Astrocyte (in vitro differentiated cells and primary cell): Measurements from ENCODE around the gene ISL2. TPM values are rescaled to one million over a fixed set of nuclear protein-coding genes. Genes with fewer than 3 reads are reported as not detected.

Experiments
- DNase-seq: peaks from one replicate; pipeline ENCODE4 v3.0.0-alpha.2; 2010; ENCODE audit warnings: low read depth
- FAIRE-seq: peaks from 2 replicates; lab custom pipeline; 2011; peaks lifted over from hg19 to GRCh38; lab: Jason Lieb, UNC
- H2AFZ ChIP-seq: 2 replicates; pipeline ENCODE4 v1.6.0; 2012; ENCODE audit warnings: low read depth, low read length, inconsistent platforms
- H3K27ac ChIP-seq: 2 replicates; pipeline ENCODE4 v1.5.1; 2011; ENCODE audit warnings: low read depth, low read length, inconsistent platforms
- H3K27me3 ChIP-seq: 2 replicates; pipeline ENCODE4 v1.6.0; 2011; ENCODE audit warnings: low read length, inconsistent platforms; ENCODE audit not compliant: insufficient read depth
- H3K36me3 ChIP-seq: 2 replicates; pipeline ENCODE4 v1.5.1; 2011; ENCODE audit warnings: low read length, inconsistent platforms; ENCODE audit not compliant: insufficient read depth
- H3K4me1 ChIP-seq: 2 replicates; pipeline ENCODE4 v1.5.1; 2011; ENCODE audit warnings: low read length, inconsistent platforms; ENCODE audit not compliant: insufficient read depth
- H3K4me2 ChIP-seq: 2 replicates; pipeline ENCODE4 v1.6.0; 2012; ENCODE audit warnings: low read length, inconsistent platforms
- H3K4me3 ChIP-seq: 2 replicates; pipeline ENCODE4 v1.5.1; 2011; ENCODE audit warnings: low read depth, mild to moderate bottlenecking, low read length, inconsistent platforms; ENCODE audit not compliant: insufficient read depth
- H3K79me2 ChIP-seq: 2 replicates; pipeline ENCODE4 v1.6.0; 2012; ENCODE audit warnings: mild to moderate bottlenecking, low read length, inconsistent platforms; ENCODE audit not compliant: insufficient read depth
- H3K9ac ChIP-seq: 2 replicates; pipeline ENCODE4 v1.6.0; 2012; ENCODE audit warnings: mild to moderate bottlenecking, low read length, inconsistent platforms
- H3K9me3 ChIP-seq: 2 replicates; pipeline ENCODE4 v1.5.1; 2012; ENCODE audit warnings: low read depth, mild to moderate bottlenecking, low read length, inconsistent platforms; ENCODE audit not compliant: insufficient read depth
- H4K20me1 ChIP-seq: 2 replicates; pipeline ENCODE4 v1.6.0; 2012; ENCODE audit warnings: low read length, inconsistent platforms; ENCODE audit not compliant: insufficient read depth
- H3K27ac Mint-ChIP-seq: one replicate; pipeline ENCODE4 v1.8.0; 2021; ENCODE audit warnings: mild to moderate bottlenecking, mixed read lengths; ENCODE audit not compliant: unreplicated experiment
- H3K27me3 Mint-ChIP-seq: one replicate; pipeline ENCODE4 v1.8.0; 2021; ENCODE audit warnings: low read depth, mixed read lengths; ENCODE audit not compliant: unreplicated experiment
- H3K36me3 Mint-ChIP-seq: one replicate; pipeline ENCODE4 v1.8.0; 2021; ENCODE audit warnings: low read depth, mixed read lengths; ENCODE audit not compliant: unreplicated experiment
- H3K4me1 Mint-ChIP-seq: one replicate; pipeline ENCODE4 v1.8.0; 2021; ENCODE audit warnings: low read depth, mixed read lengths; ENCODE audit not compliant: unreplicated experiment
- H3K4me3 Mint-ChIP-seq: one replicate; pipeline ENCODE4 v1.8.0; 2021; ENCODE audit warnings: mild to moderate bottlenecking, moderate library complexity, mixed read lengths; ENCODE audit not compliant: unreplicated experiment
- H3K9me3 Mint-ChIP-seq: one replicate; pipeline ENCODE4 v1.8.0; 2021; ENCODE audit warnings: mild to moderate bottlenecking, mixed read lengths; ENCODE audit not compliant: unreplicated experiment
- CTCF ChIP-seq: IDR thresholded peaks from 2 replicates; pipeline ENCODE4 v1.5.1; 2011; ENCODE audit warnings: low read depth, mild to moderate bottlenecking, inconsistent platforms, low read length, moderate library complexity; ENCODE audit not compliant: insufficient read depth
- EZH2 ChIP-seq: IDR thresholded peaks from 2 replicates; pipeline ENCODE4 v1.6.1; 2012; ENCODE audit warnings: mild to moderate bottlenecking, low read length, inconsistent platforms; ENCODE audit not compliant: insufficient read depth
- total RNA-seq: library from RNA; stranded (reverse); gene quantifications from 2 replicates; pipeline ENCODE4 v1.2.1, GENCODE V29; 2021

The ISL2 gene
- total RNA-seq, 1 donor from 2014 or later, result 2.1 TPM

GRCh38 chr15:76391309-76391708 lies 54.7 kb downstream of the ISL2 start:
- Histone ChIP-seq H3K27ac (no peak overlapping the region), H3K27me3 (no peaks in the 10 kb centered on the region), H3K4me3 (no peak overlapping the region), H3K79me2 (no peaks in the 10 kb centered on the region), H3K36me3 (no peaks in the 10 kb centered on the region), H3K9ac (no peak overlapping the region), H4K20me1 (no peaks in the 10 kb centered on the region), H3K4me1 (no peaks in the 10 kb centered on the region), H3K4me2 (no peak overlapping the region), H2AFZ (no peak overlapping the region), H3K9me3 (no peaks in the 10 kb centered on the region)
- H3K27ac Mint-ChIP-seq, result no peak overlapping the region
- H3K9me3 Mint-ChIP-seq, result no peaks in the 10 kb centered on the region
- FAIRE-seq (no peak), DNase-seq (no peak)
- H3K36me3 Mint-ChIP-seq, result peaks cover 2% of the 10 kb centered on the region
- H3K27me3 Mint-ChIP-seq, result peaks cover 5% of the 10 kb centered on the region
- H3K4me1 Mint-ChIP-seq, result no peaks in the 10 kb centered on the region
- TF ChIP-seq CTCF, result no peak
- no peak overlapping the region for H3K4me3 Mint-ChIP-seq

DNA sequence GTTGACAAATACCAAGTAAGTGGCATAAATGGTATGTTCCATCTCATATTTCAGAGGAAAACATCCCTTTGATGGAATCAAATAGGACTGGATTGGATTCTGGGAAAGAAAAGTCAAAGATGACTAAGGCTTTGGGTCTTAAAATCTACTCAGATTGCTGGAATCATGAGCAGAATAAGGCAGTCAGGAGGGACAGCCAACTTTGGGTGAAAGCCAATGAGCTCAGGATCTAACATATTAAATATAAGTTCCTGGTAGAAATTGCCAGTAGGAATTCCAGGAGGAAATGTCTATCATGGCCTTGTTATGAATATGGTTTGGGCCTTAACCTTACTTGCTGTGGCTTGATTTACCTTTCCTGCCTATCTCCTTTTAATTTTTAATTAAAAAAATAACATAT lies 55.3 kb downstream of the ISL2 start:
- no peak for DNase-seq
- Histone ChIP-seq H3K79me2 (no peaks in the 10 kb centered on the region), H3K9me3 (no peaks in the 10 kb centered on the region), H3K36me3 (no peaks in the 10 kb centered on the region), H3K4me1 (no peaks in the 10 kb centered on the region), H3K27ac (no peak overlapping the region), H3K4me3 (no peak overlapping the region), H4K20me1 (no peaks in the 10 kb centered on the region), H3K9ac (no peak overlapping the region), H3K4me2 (no peak overlapping the region), H3K27me3 (no peaks in the 10 kb centered on the region), H2AFZ (no peak overlapping the region)
- no peak overlapping the region for H3K4me3 Mint-ChIP-seq
- TF ChIP-seq EZH2 (no peak), CTCF (no peak)
- H3K27ac Mint-ChIP-seq, result no peak overlapping the region
- peaks cover 5% of the 10 kb centered on the region for H3K27me3 Mint-ChIP-seq
- H3K9me3 Mint-ChIP-seq, result no peaks in the 10 kb centered on the region
- FAIRE-seq, result no peak
- H3K4me1 Mint-ChIP-seq, result no peaks in the 10 kb centered on the region
- H3K36me3 Mint-ChIP-seq, result peaks cover 2% of the 10 kb centered on the region

Other genes with a start within 250 kb of the ISL2 start
- gene ETFA, start 25.3 kb upstream of the ISL2 start, total RNA-seq, result 123 and 126 TPM in 2 replicates